ENCODE measurements around the gene BCL2. TPM values are rescaled to one million over a fixed set of nuclear protein-coding genes. Genes with fewer than 3 reads are reported as not detected.
A peak's percentile ranks its signal among the peaks of the same experiment; 100 is the strongest.

Gene BCL2
- total and polyA plus RNA-seq, 3 experiments from 2014 or later: 29.8 to 60.5 (median 58.9) TPM

GRCh38 chr18:63186520-63187222 is 132.9 kb downstream of the BCL2 start:
- no peaks in the 10 kb centered on the region for H3K27me3 ChIP-seq (ENCODE audit: insufficient read depth, low read length, poor library complexity, severe bottlenecking)
- POLR2A ChIA-PET: interaction anchor here (4.3 kb wide), 1 partner anchor 10 kb away, joined by 13 read pairs; no protein-coding TSS in a partner anchor
- no peak for DNase-seq
- H3K4me1 ChIP-seq (ENCODE audit: insufficient read depth, low read length): peaks cover 46% of the 10 kb centered on the region
- Mint-ChIP-seq H3K36me3 (peaks cover 0 to 8% (median 7%) of the 10 kb centered on the region in 3 donors), H3K4me3 (no peak overlapping the region), H3K27me3 (no peaks in the 10 kb centered on the region), H3K9me3 (no peaks in the 10 kb centered on the region), H3K4me1 (peaks cover 49 to 85% (median 80%) of the 10 kb centered on the region in 3 donors), H3K27ac (peak overlapping the region in 7 of 8 donors; percentile 7 to 84 (median 29))
- no peaks in the 10 kb centered on the region for H3K36me3 ChIP-seq (ENCODE audit: insufficient read depth, low read length)
- CTCF ChIA-PET: interaction anchor here (1.2 to 1.8 kb wide), 4 partner anchors 9 to 32 kb away, joined by 3 to 6 read pairs (median 4); no protein-coding TSS in a partner anchor
- H3K27ac ChIP-seq (ENCODE audit: low read depth, low read length): no peak overlapping the region
- H3K9me3 ChIP-seq (ENCODE audit: low read length): no peaks in the 10 kb centered on the region
- H3K4me3 ChIP-seq (ENCODE audit: low read length): no peak overlapping the region

- H3K27me3 Mint-ChIP-seq: no peaks in the 10 kb centered on the region
- no peaks in the 10 kb centered on the region for H3K36me3 ChIP-seq (ENCODE audit: insufficient read depth, low read length)
- peaks cover 0 to 8% (median 7%) of the 10 kb centered on the region in 3 donors for H3K36me3 Mint-ChIP-seq
- no peak overlapping the region for H3K4me3 Mint-ChIP-seq
- peaks cover 46% of the 10 kb centered on the region for H3K4me1 ChIP-seq (ENCODE audit: insufficient read depth, low read length)
- H3K27ac Mint-ChIP-seq: peak overlapping the region in 4 of 8 donors; percentile 13 to 38 (median 30)
- no peak overlapping the region for H3K4me3 ChIP-seq (ENCODE audit: low read length)
- no peaks in the 10 kb centered on the region for H3K9me3 ChIP-seq (ENCODE audit: low read length)
- peaks cover 50 to 91% (median 84%) of the 10 kb centered on the region in 3 donors for H3K4me1 Mint-ChIP-seq
- DNase-seq: no peak
- H3K9me3 Mint-ChIP-seq: no peaks in the 10 kb centered on the region
- ChIA-PET CTCF (interaction anchor here (0.9 to 1.8 kb wide), 5 partner anchors 9 to 132 kb away, joined by 3 to 4 read pairs (median 3); no protein-coding TSS in a partner anchor), POLR2A (interaction anchor here (4.3 kb wide), 1 partner anchor 11 kb away, joined by 13 read pairs; no protein-coding TSS in a partner anchor)
- H3K27ac ChIP-seq (ENCODE audit: low read depth, low read length): no peak overlapping the region
- no peaks in the 10 kb centered on the region for H3K27me3 ChIP-seq (ENCODE audit: insufficient read depth, low read length, poor library complexity, severe bottlenecking)
Measured at GRCh38 chr18:63185984-63186383, 133.6 kb downstream of the BCL2 start.

DNA sequence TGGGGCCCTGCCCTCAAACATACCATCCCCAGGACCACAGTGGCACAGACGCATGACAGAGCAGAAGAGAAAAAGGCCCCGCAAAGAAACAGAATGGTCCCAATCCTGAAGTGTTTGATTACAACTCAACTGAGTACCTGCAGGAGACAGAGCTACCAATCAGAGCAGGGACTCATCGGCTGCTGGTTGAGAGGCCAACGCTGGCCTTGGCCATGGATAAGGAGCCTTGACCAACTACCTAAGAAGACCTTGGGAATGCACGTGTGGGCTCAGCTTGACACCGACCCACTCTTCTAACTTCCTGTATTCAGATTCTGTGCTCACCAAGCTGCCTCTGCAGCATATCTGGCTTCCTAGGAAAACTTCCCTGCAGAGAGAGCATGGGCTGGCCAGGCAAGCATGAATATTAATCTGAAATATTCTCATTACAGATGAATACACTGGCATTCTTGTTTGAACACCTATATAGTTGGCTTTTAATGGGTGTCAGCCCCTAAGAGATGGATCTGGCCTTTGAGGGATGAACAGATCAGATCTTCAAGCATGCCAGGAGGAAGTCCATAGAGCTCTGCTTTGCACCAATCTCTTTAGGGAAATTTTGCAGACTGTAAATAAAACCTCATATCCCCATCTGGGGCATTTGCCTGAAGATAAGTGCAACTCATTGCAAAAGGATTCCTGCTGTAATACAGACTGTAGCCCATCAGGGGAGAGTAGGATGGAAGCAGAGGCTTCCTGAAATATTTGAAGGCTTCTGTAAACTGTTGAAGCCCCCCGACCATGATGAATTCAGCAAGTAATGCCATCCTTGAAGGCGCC is 135.4 kb downstream of the BCL2 start:
- no peaks in the 10 kb centered on the region for H3K27me3 Mint-ChIP-seq
- no peak overlapping the region for H3K4me3 Mint-ChIP-seq

DNA sequence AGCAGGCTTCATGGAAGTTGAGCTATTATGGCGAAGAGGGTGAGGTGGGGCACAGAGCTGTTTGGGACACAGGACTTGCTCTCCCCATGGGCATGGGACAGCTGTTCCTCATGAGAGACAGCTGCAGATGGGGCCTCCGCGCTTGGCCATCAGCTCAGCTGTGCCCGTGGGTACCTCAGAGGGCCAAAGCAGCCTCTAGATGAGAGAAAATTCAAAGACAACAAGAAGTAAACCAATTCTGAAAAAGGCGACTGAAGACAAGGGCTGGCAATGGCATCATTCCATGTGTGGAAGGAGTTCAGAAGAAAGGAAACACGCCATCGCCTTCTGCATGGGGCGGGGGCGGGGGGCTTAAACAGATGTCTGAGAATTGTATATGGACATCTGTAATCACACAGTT is 136.2 kb downstream of the BCL2 start:
- peaks cover 54 to 82% (median 80%) of the 10 kb centered on the region in 3 donors for H3K4me1 Mint-ChIP-seq
- H3K27me3 Mint-ChIP-seq: no peaks in the 10 kb centered on the region
- H3K4me3 Mint-ChIP-seq: no peak overlapping the region
- DNase-seq: no peak
- Histone ChIP-seq H3K27ac (ENCODE audit: low read depth, low read length) (no peak overlapping the region), H3K4me3 (ENCODE audit: low read length) (no peak overlapping the region), H3K9me3 (ENCODE audit: low read length) (no peaks in the 10 kb centered on the region), H3K36me3 (ENCODE audit: insufficient read depth, low read length) (no peaks in the 10 kb centered on the region), H3K4me1 (ENCODE audit: insufficient read depth, low read length) (peaks cover 46% of the 10 kb centered on the region), H3K27me3 (ENCODE audit: insufficient read depth, low read length, poor library complexity, severe bottlenecking) (no peaks in the 10 kb centered on the region)
- H3K9me3 Mint-ChIP-seq: no peaks in the 10 kb centered on the region
- ChIA-PET CTCF (interaction anchor here (0.7 to 1.2 kb wide), 3 partner anchors 9 to 140 kb away, joined by 3 to 4 read pairs (median 3); no protein-coding TSS in a partner anchor), POLR2A (interaction anchor here (4.3 kb wide), 1 partner anchor 13 kb away, joined by 13 read pairs; no protein-coding TSS in a partner anchor)
- H3K27ac Mint-ChIP-seq: peak overlapping the region in 3 of 8 donors; percentile 13 to 44 (median 18)
- H3K36me3 Mint-ChIP-seq: peaks cover 3 to 7% (median 5%) of the 10 kb centered on the region in 3 donors

More for the DNA sequence above, 135.4 kb downstream of the BCL2 start:
- CTCF ChIA-PET: interaction anchor here (1.0 to 1.2 kb wide), 2 partner anchors 8 to 140 kb away, joined by 3 to 4 read pairs; no protein-coding TSS in a partner anchor
- H3K27ac ChIP-seq (ENCODE audit: low read depth, low read length): no peak overlapping the region
- no peaks in the 10 kb centered on the region for H3K9me3 ChIP-seq (ENCODE audit: low read length)
- Mint-ChIP-seq H3K27ac (peak overlapping the region in 3 of 8 donors; percentile 5 to 44 (median 18)), H3K36me3 (peaks cover 3 to 7% (median 6%) of the 10 kb centered on the region in 3 donors), H3K9me3 (no peaks in the 10 kb centered on the region), H3K4me1 (peaks cover 57 to 87% (median 84%) of the 10 kb centered on the region in 3 donors)
- no peaks in the 10 kb centered on the region for H3K27me3 ChIP-seq (ENCODE audit: insufficient read depth, low read length, poor library complexity, severe bottlenecking)
- H3K4me1 ChIP-seq (ENCODE audit: insufficient read depth, low read length): peaks cover 46% of the 10 kb centered on the region
- POLR2A ChIA-PET: interaction anchor here (0.6 to 4.3 kb wide), 3 partner anchors 7 to 23 kb away, joined by 3 to 13 read pairs (median 4); no protein-coding TSS in a partner anchor
- H3K36me3 ChIP-seq (ENCODE audit: insufficient read depth, low read length): no peaks in the 10 kb centered on the region
- no peak for DNase-seq
- no peak overlapping the region for H3K4me3 ChIP-seq (ENCODE audit: low read length)

DNA sequence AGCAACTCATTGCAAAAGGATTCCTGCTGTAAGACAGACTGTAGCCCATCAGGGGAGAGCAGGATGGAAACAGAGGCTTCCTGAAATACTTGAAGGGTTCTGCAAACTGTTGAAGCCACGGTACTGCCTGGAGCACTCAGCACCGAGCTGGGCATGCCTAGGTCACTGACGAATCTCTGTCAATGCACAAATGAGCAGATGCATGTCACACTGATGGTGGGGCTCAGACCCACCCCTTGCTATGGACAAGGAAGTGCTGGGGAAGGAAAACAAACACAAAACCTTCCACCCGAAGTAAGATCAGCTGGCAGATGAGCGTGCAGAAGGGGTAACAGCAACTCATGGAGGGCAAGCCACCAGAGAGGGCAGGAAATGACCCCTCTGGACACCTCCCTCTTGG is 136.7 kb downstream of the BCL2 start:
- Histone ChIP-seq H3K4me3 (ENCODE audit: low read length) (no peak overlapping the region), H3K4me1 (ENCODE audit: insufficient read depth, low read length) (peaks cover 42% of the 10 kb centered on the region), H3K9me3 (ENCODE audit: low read length) (no peaks in the 10 kb centered on the region), H3K27ac (ENCODE audit: low read depth, low read length) (no peak overlapping the region), H3K36me3 (ENCODE audit: insufficient read depth, low read length) (no peaks in the 10 kb centered on the region), H3K27me3 (ENCODE audit: insufficient read depth, low read length, poor library complexity, severe bottlenecking) (no peaks in the 10 kb centered on the region)
- H3K4me3 Mint-ChIP-seq: peak overlapping the region in 2 of 7 donors; percentile 4 to 62
- peaks cover 3 to 9% (median 5%) of the 10 kb centered on the region in 3 donors for H3K36me3 Mint-ChIP-seq
- no peaks in the 10 kb centered on the region for H3K27me3 Mint-ChIP-seq
- no peak for DNase-seq
- peak overlapping the region in 6 of 8 donors; percentile 13 to 79 (median 32) for H3K27ac Mint-ChIP-seq
- CTCF ChIA-PET: interaction anchor here (0.7 to 1.3 kb wide), 3 partner anchors 13 to 141 kb away, joined by 3 to 4 read pairs (median 4); no protein-coding TSS in a partner anchor
- H3K4me1 Mint-ChIP-seq: peaks cover 54 to 81% (median 79%) of the 10 kb centered on the region in 3 donors
- H3K9me3 Mint-ChIP-seq: no peaks in the 10 kb centered on the region
- POLR2A ChIA-PET: interaction anchor here (4.3 kb wide), 1 partner anchor 14 kb away, joined by 13 read pairs; no protein-coding TSS in a partner anchor

DNA sequence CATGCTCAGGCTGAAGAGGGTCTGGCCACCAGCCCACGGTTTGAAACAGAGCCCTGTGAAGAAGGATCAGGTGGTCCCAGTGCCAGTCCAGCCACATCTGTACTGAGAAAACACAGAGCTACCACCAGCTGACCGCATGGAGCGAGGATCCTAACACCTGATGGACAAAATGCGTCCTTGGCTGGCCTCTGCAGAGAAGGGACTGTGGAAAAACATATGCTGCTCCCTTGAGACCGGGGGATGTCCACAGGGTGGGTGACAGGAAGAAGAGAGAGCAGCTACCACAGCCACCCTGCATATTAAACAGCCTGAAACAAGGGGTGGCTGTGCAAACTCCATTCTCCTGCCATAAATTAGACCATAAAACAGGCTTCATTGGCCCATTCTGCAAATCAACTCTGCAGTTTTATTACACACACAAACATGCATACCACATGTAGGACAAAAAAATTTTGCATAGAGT is 137.2 kb downstream of the BCL2 start:
- Mint-ChIP-seq H3K27ac (peak overlapping the region in 5 of 8 donors; percentile 21 to 77 (median 68)), H3K36me3 (peaks cover 3 to 9% (median 5%) of the 10 kb centered on the region in 3 donors), H3K9me3 (no peaks in the 10 kb centered on the region), H3K4me1 (peaks cover 50 to 78% (median 75%) of the 10 kb centered on the region in 3 donors), H3K27me3 (no peaks in the 10 kb centered on the region), H3K4me3 (no peak overlapping the region)
- Histone ChIP-seq H3K27ac (ENCODE audit: low read depth, low read length) (no peak overlapping the region), H3K27me3 (ENCODE audit: insufficient read depth, low read length, poor library complexity, severe bottlenecking) (no peaks in the 10 kb centered on the region), H3K36me3 (ENCODE audit: insufficient read depth, low read length) (no peaks in the 10 kb centered on the region), H3K4me1 (ENCODE audit: insufficient read depth, low read length) (peaks cover 41% of the 10 kb centered on the region), H3K4me3 (ENCODE audit: low read length) (no peak overlapping the region), H3K9me3 (ENCODE audit: low read length) (no peaks in the 10 kb centered on the region)
- ChIA-PET POLR2A (no interaction called here), CTCF (interaction anchor here (1.3 kb wide), 1 partner anchor 12 kb away, joined by 4 read pairs; no protein-coding TSS in a partner anchor)
- no peak for DNase-seq

DNA sequence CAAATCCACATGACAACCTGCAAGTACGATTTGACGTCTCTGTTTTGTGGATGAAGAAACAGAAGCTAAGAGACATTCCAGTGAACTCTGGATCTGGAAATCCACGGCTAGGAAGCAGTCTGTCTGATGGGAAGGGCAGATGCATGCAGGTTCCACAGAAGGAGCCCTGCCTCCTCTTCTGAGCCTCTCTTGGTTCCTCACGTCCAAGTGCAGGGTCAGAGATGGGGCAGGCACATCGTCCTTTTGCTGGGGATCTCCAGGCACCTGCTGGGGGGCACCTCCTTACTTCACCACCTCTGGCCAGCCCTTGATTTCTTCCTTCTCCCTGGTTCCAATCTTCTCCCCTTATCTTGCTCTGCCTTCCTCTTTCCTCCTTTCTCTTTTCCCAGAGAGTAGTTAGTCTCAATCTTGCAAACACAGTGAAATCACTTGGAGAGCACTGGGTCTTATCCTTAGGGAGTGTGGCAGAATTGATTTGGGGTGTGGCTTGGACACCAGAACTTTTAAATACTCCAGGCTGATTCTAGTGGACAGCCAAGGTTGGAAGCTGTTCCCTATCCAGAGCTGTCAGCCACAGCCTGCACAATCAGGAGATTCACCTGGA is 137.8 kb downstream of the BCL2 start:
- peaks cover 45 to 73% (median 70%) of the 10 kb centered on the region in 3 donors for H3K4me1 Mint-ChIP-seq
- Histone ChIP-seq H3K4me1 (ENCODE audit: insufficient read depth, low read length) (peaks cover 35% of the 10 kb centered on the region), H3K27me3 (ENCODE audit: insufficient read depth, low read length, poor library complexity, severe bottlenecking) (no peaks in the 10 kb centered on the region), H3K4me3 (ENCODE audit: low read length) (no peak overlapping the region), H3K27ac (ENCODE audit: low read depth, low read length) (no peak overlapping the region), H3K36me3 (ENCODE audit: insufficient read depth, low read length) (no peaks in the 10 kb centered on the region), H3K9me3 (ENCODE audit: low read length) (no peaks in the 10 kb centered on the region)
- ChIA-PET CTCF (interaction anchor here (1.3 kb wide), 1 partner anchor 12 kb away, joined by 4 read pairs; no protein-coding TSS in a partner anchor), POLR2A (no interaction called here)
- H3K27ac Mint-ChIP-seq: peak overlapping the region in 5 of 8 donors; percentile 21 to 77 (median 68)
- H3K36me3 Mint-ChIP-seq: peaks cover 3 to 9% (median 5%) of the 10 kb centered on the region in 3 donors
- H3K9me3 Mint-ChIP-seq: no peaks in the 10 kb centered on the region
- no peak for DNase-seq
- H3K27me3 Mint-ChIP-seq: no peaks in the 10 kb centered on the region
- H3K4me3 Mint-ChIP-seq: peak overlapping the region in 1 of 7 donors; percentile 11

All from CD8-positive, alpha-beta memory T cell (primary cell).